Measurements from ENCODE around the gene PITPNM3.

DNA sequence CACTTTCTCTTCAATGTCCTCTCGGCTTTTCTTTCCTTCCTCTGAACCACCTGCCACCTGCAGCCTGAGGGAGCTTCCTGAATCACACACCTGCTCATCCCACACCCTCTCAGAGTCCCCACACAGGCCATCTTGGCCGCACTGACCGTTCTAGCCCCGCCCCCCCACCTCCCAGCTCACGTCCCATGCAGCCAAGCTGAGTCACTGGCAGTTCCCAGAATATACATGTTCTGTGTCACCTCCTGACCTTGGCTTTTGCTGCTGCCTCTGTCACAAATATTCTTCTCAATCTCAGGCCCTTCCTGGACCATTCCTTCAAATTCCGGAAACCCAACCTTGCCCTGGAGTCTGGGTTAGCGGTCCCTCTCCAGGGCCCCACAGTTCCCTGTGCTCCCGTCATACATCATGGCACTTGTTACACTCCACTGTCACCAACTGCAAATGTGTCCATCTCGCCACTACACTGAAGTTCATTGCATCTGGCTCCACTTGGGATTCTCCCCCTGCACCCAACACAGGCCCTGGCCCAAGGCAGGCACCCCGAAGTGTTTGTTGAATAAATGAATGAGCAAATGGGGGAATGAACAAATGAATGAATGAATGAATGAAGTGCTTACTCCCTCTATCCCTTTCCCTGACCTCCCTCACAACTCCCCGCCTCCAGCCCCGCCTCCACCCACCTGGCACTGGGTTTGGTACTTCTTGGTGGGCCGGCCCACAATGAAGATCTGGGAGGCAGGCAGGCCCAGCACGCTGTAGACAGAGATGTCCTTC, 99.3 kb downstream of the PITPNM3 start:
- TF ChIP-seq POLR2A (IDR thresholded peaks at IDR 0.05; ENCODE audit: borderline replicate concordance, extremely low read depth, insufficient read depth, insufficient read length) (no peak), RAD21 (IDR thresholded peaks at IDR 0.05; ENCODE audit: low read depth) (no peak)
- TF ChIP-seq, protein P1, sequence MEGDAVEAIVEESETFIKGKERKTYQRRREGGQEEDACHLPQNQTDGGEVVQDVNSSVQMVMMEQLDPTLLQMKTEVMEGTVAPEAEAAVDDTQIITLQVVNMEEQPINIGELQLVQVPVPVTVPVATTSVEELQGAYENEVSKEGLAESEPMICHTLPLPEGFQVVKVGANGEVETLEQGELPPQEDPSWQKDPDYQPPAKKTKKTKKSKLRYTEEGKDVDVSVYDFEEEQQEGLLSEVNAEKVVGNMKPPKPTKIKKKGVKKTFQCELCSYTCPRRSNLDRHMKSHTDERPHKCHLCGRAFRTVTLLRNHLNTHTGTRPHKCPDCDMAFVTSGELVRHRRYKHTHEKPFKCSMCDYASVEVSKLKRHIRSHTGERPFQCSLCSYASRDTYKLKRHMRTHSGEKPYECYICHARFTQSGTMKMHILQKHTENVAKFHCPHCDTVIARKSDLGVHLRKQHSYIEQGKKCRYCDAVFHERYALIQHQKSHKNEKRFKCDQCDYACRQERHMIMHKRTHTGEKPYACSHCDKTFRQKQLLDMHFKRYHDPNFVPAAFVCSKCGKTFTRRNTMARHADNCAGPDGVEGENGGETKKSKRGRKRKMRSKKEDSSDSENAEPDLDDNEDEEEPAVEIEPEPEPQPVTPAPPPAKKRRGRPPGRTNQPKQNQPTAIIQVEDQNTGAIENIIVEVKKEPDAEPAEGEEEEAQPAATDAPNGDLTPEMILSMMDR (IDR thresholded peaks at IDR 0.05 in 2 of 3, conservative IDR thresholded peaks at IDR 0.05 in 1 of 3; ENCODE audit: borderline replicate concordance in 1 of 3, insufficient read depth in 1 of 3, low read depth in 2 of 3, low read length in 2 of 3), result no peak

All from HCT116 (cell line).